ENCODE data around the gene ATP6V0A1. TPM values are rescaled to one million over a fixed set of nuclear protein-coding genes. Genes with fewer than 3 reads are reported as not detected.
"Not testable (repeated sequence)": the region's sequence is repeated elsewhere in the genome, so short reads cannot be mapped to it uniquely, and the experiment has no call there.

The ATP6V0A1 gene
- total RNA-seq, 1 experiment from 2014 or later: 21.0 TPM

GRCh38 chr17:42423766-42424165 lies 34.9 kb upstream of the ATP6V0A1 start:
- Histone ChIP-seq H3K27me3 (ENCODE audit: control insufficient read depth, insufficient read depth, low read length) (peaks cover 23% of the 10 kb centered on the region), H3K4me3 (ENCODE audit: insufficient read depth, low read depth, low read length) (no peak overlapping the region)

GRCh38 chr17:42424991-42425610 lies 33.6 kb upstream of the ATP6V0A1 start:
- peaks cover 23% of the 10 kb centered on the region for H3K27me3 ChIP-seq (ENCODE audit: control insufficient read depth, insufficient read depth, low read length)
- no peak overlapping the region for H3K4me3 ChIP-seq (ENCODE audit: insufficient read depth, low read depth, low read length)
- no peak for DNase-seq
- no peaks in the 10 kb centered on the region for H3K36me3 ChIP-seq (replicated peaks; ENCODE audit: control insufficient read depth, insufficient read depth, low read length)

More at GRCh38 chr17:42423766-42424165, 34.9 kb upstream of the ATP6V0A1 start:
- DNase-seq: no peak
- H3K36me3 ChIP-seq (replicated peaks; ENCODE audit: control insufficient read depth, insufficient read depth, low read length): no peaks in the 10 kb centered on the region

- no peaks in the 10 kb centered on the region; the same call in 1 of the 2 replicates for H3K27me3 ChIP-seq (ENCODE audit: control insufficient read depth, insufficient read depth, low read length)
- no peaks in the 10 kb centered on the region for H3K36me3 ChIP-seq (replicated peaks; ENCODE audit: control insufficient read depth, insufficient read depth, low read length)
- peak; percentile 63 for DNase-seq
Observed at GRCh38 chr17:42428141-42428944, 30.3 kb upstream of the ATP6V0A1 start.

GRCh38 chr17:42429726-42430447 lies 28.8 kb upstream of the ATP6V0A1 start:
- H3K27me3 ChIP-seq (ENCODE audit: control insufficient read depth, insufficient read depth, low read length): no peaks in the 10 kb centered on the region; the same call in 1 of the 2 replicates
- H3K4me3 ChIP-seq (ENCODE audit: insufficient read depth, low read depth, low read length): no peak overlapping the region
- H3K36me3 ChIP-seq (replicated peaks; ENCODE audit: control insufficient read depth, insufficient read depth, low read length): no peaks in the 10 kb centered on the region
- no peak for DNase-seq

More at GRCh38 chr17:42428141-42428944, 30.3 kb upstream of the ATP6V0A1 start:
- H3K4me3 ChIP-seq (ENCODE audit: insufficient read depth, low read depth, low read length): no peak overlapping the region

- Histone ChIP-seq H3K36me3 (replicated peaks; ENCODE audit: control insufficient read depth, insufficient read depth, low read length) (no peaks in the 10 kb centered on the region), H3K4me3 (ENCODE audit: insufficient read depth, low read depth, low read length) (no peak overlapping the region), H3K27me3 (ENCODE audit: control insufficient read depth, insufficient read depth, low read length) (no peaks in the 10 kb centered on the region)
- DNase-seq: no peak
Observed at GRCh38 chr17:42431758-42432161, 26.9 kb upstream of the ATP6V0A1 start.

- Histone ChIP-seq H3K36me3 (replicated peaks; ENCODE audit: control insufficient read depth, insufficient read depth, low read length) (no peaks in the 10 kb centered on the region), H3K4me3 (ENCODE audit: insufficient read depth, low read depth, low read length) (no peak overlapping the region), H3K27me3 (ENCODE audit: control insufficient read depth, insufficient read depth, low read length) (no peaks in the 10 kb centered on the region)
- no peak for DNase-seq
Observed at GRCh38 chr17:42436391-42436790, 22.3 kb upstream of the ATP6V0A1 start.

- no peak for DNase-seq
Observed at GRCh38 chr17:42438600-42439567, 19.8 kb upstream of the ATP6V0A1 start.

GRCh38 chr17:42441371-42442195 lies 17.1 kb upstream of the ATP6V0A1 start:
- Histone ChIP-seq H3K4me3 (ENCODE audit: insufficient read depth, low read depth, low read length) (no peak overlapping the region), H3K27me3 (ENCODE audit: control insufficient read depth, insufficient read depth, low read length) (no peaks in the 10 kb centered on the region), H3K36me3 (replicated peaks; ENCODE audit: control insufficient read depth, insufficient read depth, low read length) (no peaks in the 10 kb centered on the region)
- no peak for DNase-seq

More at GRCh38 chr17:42438600-42439567, 19.8 kb upstream of the ATP6V0A1 start:
- H3K36me3 ChIP-seq (replicated peaks; ENCODE audit: control insufficient read depth, insufficient read depth, low read length): no peaks in the 10 kb centered on the region
- no peaks in the 10 kb centered on the region for H3K27me3 ChIP-seq (ENCODE audit: control insufficient read depth, insufficient read depth, low read length)
- no peak overlapping the region for H3K4me3 ChIP-seq (ENCODE audit: insufficient read depth, low read depth, low read length)

- peak; percentile 52 for DNase-seq
- Histone ChIP-seq H3K4me3 (ENCODE audit: insufficient read depth, low read depth, low read length) (no peak overlapping the region), H3K27me3 (ENCODE audit: control insufficient read depth, insufficient read depth, low read length) (no peaks in the 10 kb centered on the region), H3K36me3 (replicated peaks; ENCODE audit: control insufficient read depth, insufficient read depth, low read length) (no peaks in the 10 kb centered on the region)
Observed at GRCh38 chr17:42442196-42442565, 16.5 kb upstream of the ATP6V0A1 start.

- not testable (repeated sequence) for DNase-seq; H3K27me3 ChIP-seq (ENCODE audit: control insufficient read depth, insufficient read depth, low read length); H3K4me3 ChIP-seq (ENCODE audit: insufficient read depth, low read depth, low read length); H3K36me3 ChIP-seq (replicated peaks; ENCODE audit: control insufficient read depth, insufficient read depth, low read length)
Observed at GRCh38 chr17:42449176-42449575, 9.5 kb upstream of the ATP6V0A1 start.

GRCh38 chr17:42449838-42450237 lies 8.8 kb upstream of the ATP6V0A1 start:
- not testable (repeated sequence) for DNase-seq; H3K4me3 ChIP-seq (ENCODE audit: insufficient read depth, low read depth, low read length); H3K36me3 ChIP-seq (replicated peaks; ENCODE audit: control insufficient read depth, insufficient read depth, low read length); H3K27me3 ChIP-seq (ENCODE audit: control insufficient read depth, insufficient read depth, low read length)

GRCh38 chr17:42451270-42451669 lies 7.4 kb upstream of the ATP6V0A1 start:
- not testable (repeated sequence) for H3K4me3 ChIP-seq (ENCODE audit: insufficient read depth, low read depth, low read length); H3K36me3 ChIP-seq (replicated peaks; ENCODE audit: control insufficient read depth, insufficient read depth, low read length); H3K27me3 ChIP-seq (ENCODE audit: control insufficient read depth, insufficient read depth, low read length); DNase-seq

- no peak for DNase-seq
Observed at GRCh38 chr17:42453439-42453838, 5.2 kb upstream of the ATP6V0A1 start.

More at GRCh38 chr17:42453439-42453838, 5.2 kb upstream of the ATP6V0A1 start:
- H3K36me3 ChIP-seq (replicated peaks; ENCODE audit: control insufficient read depth, insufficient read depth, low read length): no peaks in the 10 kb centered on the region
- H3K4me3 ChIP-seq (ENCODE audit: insufficient read depth, low read depth, low read length): no peak overlapping the region
- H3K27me3 ChIP-seq (ENCODE audit: control insufficient read depth, insufficient read depth, low read length): no peaks in the 10 kb centered on the region

Measured in H7 (cell line).